HEK293 (cell line): Measurements from ENCODE around the gene SHISA6.

Source experiments
- CTCF ChIA-PET: fragments of 350-600 bp; formaldehyde crosslinking; extraction: SDS; loops from one replicate; lab custom pipeline; 2021; ENCODE audit warnings: antibody characterized with exemption; lab: Yijun Ruan, JAX
- POLR2A ChIA-PET: fragments of 300-600 bp; formaldehyde crosslinking; extraction: SDS; loops from one replicate; lab custom pipeline; 2020; ENCODE audit warnings: antibody characterized with exemption, inconsistent platforms; lab: Yijun Ruan, JAX
- H3K27ac ChIP-seq: fragments of 200-500 bp; sonication (Bioruptor generic); 2 replicates; pipeline ENCODE4 v1.5.1; 2014; ENCODE audit warnings: low read depth, low read length, control low read depth, inconsistent platforms; ENCODE audit errors: extremely low read depth
- H3K36me3 ChIP-seq, 2 experiments: fragments of 200-500 bp in 1 of 2; sonication (Bioruptor generic) in 1 of 2; 1 replicate in 1 of 2; 2 replicates in 1 of 2; pipeline ENCODE4 v1.5.1; 2014 to 2017; ENCODE audit warnings: inconsistent platforms in 2 of 2, low read length in 2 of 2; ENCODE audit not compliant: control insufficient read depth in 2 of 2, insufficient read depth in 1 of 2
- H3K4me1 ChIP-seq: fragments of 200-500 bp; sonication (Bioruptor generic); 2 replicates; pipeline ENCODE4 v1.5.1; 2014; ENCODE audit warnings: mild to moderate bottlenecking, low read length, inconsistent platforms; ENCODE audit not compliant: control insufficient read depth, insufficient read depth
- H3K4me3 ChIP-seq: 2 replicates; pipeline ENCODE4 v1.5.1; 2011; ENCODE audit warnings: low read depth, mild to moderate bottlenecking, control low read depth, low read length, moderate library complexity
- H3K9me3 ChIP-seq: fragments of 200-500 bp; sonication (Bioruptor generic); 2 replicates; pipeline ENCODE4 v1.5.1; 2014; ENCODE audit warnings: low read depth, low read length, inconsistent platforms; ENCODE audit not compliant: control insufficient read depth, insufficient read depth
- BCL11A ChIP-seq: fragments of 450-650 bp; formaldehyde crosslinking; IDR thresholded peaks from 2 replicates; pipeline ENCODE4 v1.5.1; 2016; ENCODE audit warnings: low read depth, missing biosample characterization, missing genetic modification characterization
- GFI1B ChIP-seq: fragments of 450-650 bp; formaldehyde crosslinking; IDR thresholded peaks from 2 replicates; pipeline ENCODE4 v1.5.1; 2016; ENCODE audit warnings: missing biosample characterization, missing genetic modification characterization
- HOXC10 ChIP-seq: sonication (generic); formaldehyde crosslinking; IDR thresholded peaks from 2 replicates; pipeline ENCODE4 v1.8.1; 2023; ENCODE audit warnings: mild to moderate bottlenecking, missing genetic modification reagents
- KLF7 ChIP-seq: fragments of 450-650 bp; formaldehyde crosslinking; IDR thresholded peaks from 2 replicates; pipeline ENCODE4 v1.5.1; 2016; ENCODE audit warnings: missing biosample characterization, missing genetic modification characterization, borderline replicate concordance
- KLF9 ChIP-seq: fragments of 450-650 bp; formaldehyde crosslinking; IDR thresholded peaks from 2 replicates; pipeline ENCODE4 v1.5.1; 2016; ENCODE audit warnings: missing biosample characterization, missing genetic modification characterization, low read depth
- TRIM28 ChIP-seq: IDR thresholded peaks from 2 replicates; pipeline ENCODE4 v1.6.1; 2011; ENCODE audit warnings: low read length, control low read depth, borderline replicate concordance
- ZBTB48 ChIP-seq: fragments of 450-650 bp; formaldehyde crosslinking; IDR thresholded peaks from 2 replicates; pipeline ENCODE4 v1.5.1; 2016; ENCODE audit warnings: missing biosample characterization, missing genetic modification characterization
- ZFP69B ChIP-seq: fragments of 450-650 bp; formaldehyde crosslinking; IDR thresholded peaks from 2 replicates; pipeline ENCODE4 v1.5.1; 2016; ENCODE audit warnings: missing biosample characterization, missing genetic modification characterization
- ZNF24 ChIP-seq: fragments of 450-650 bp; formaldehyde crosslinking; IDR thresholded peaks from 2 replicates; pipeline ENCODE4 v1.5.1; 2016; ENCODE audit warnings: missing biosample characterization, missing genetic modification characterization
- ZNF292 ChIP-seq: fragments of 450-650 bp; formaldehyde crosslinking; IDR thresholded peaks from 2 replicates; pipeline ENCODE4 v1.5.1; 2016; ENCODE audit warnings: low read depth, missing biosample characterization, missing genetic modification characterization, borderline replicate concordance
- ZNF37A ChIP-seq: fragments of 450-650 bp; IDR thresholded peaks from 2 replicates; pipeline ENCODE4 v1.5.1; 2018; ENCODE audit warnings: missing biosample characterization, missing genetic modification characterization
- ZNF433 ChIP-seq: fragments of 450-650 bp; formaldehyde crosslinking; IDR thresholded peaks from 2 replicates; pipeline ENCODE4 v1.5.1; 2016; ENCODE audit warnings: missing biosample characterization, missing genetic modification characterization, low read depth
- ZNF48 ChIP-seq: fragments of 450-650 bp; formaldehyde crosslinking; IDR thresholded peaks from 2 replicates; pipeline ENCODE4 v1.5.1; 2016; ENCODE audit warnings: missing biosample characterization, missing genetic modification characterization
- ZNF610 ChIP-seq: fragments of 450-650 bp; formaldehyde crosslinking; IDR thresholded peaks from 2 replicates; pipeline ENCODE4 v1.5.1; 2016; ENCODE audit warnings: missing biosample characterization, missing genetic modification characterization, borderline replicate concordance
- ZNF707 ChIP-seq: fragments of 450-650 bp; formaldehyde crosslinking; IDR thresholded peaks from 2 replicates; pipeline ENCODE4 v1.5.1; 2016; ENCODE audit warnings: missing biosample characterization, missing genetic modification characterization
- ZNF776 ChIP-seq: fragments of 450-650 bp; formaldehyde crosslinking; IDR thresholded peaks from 2 replicates; pipeline ENCODE4 v1.5.0; 2017; ENCODE audit warnings: missing biosample characterization, missing genetic modification characterization, borderline replicate concordance
- TF ChIP-seq, protein P1 (sequence below): fragments of 450-650 bp; formaldehyde crosslinking; IDR thresholded peaks from 2 replicates; pipeline ENCODE4 v1.5.1; 2016; ENCODE audit warnings: missing biosample characterization, missing genetic modification characterization
- TF ChIP-seq, protein P2 (sequence below): fragments of 450-650 bp; formaldehyde crosslinking; IDR thresholded peaks from 2 replicates; pipeline ENCODE4 v1.5.1; 2016; ENCODE audit warnings: missing biosample characterization, missing genetic modification characterization
- TF ChIP-seq, protein P3 (sequence below): fragments of 450-650 bp; formaldehyde crosslinking; conservative IDR thresholded peaks from 2 replicates; pipeline ENCODE4 v1.5.1; 2016; ENCODE audit warnings: low read depth, missing biosample characterization, missing genetic modification characterization
- TF ChIP-seq, protein P4 (sequence below): fragments of 450-650 bp; formaldehyde crosslinking; IDR thresholded peaks from 2 replicates; pipeline ENCODE4 v1.5.1; 2016; ENCODE audit warnings: missing biosample characterization, missing genetic modification characterization
- TF ChIP-seq, protein P5 (sequence below): fragments of 450-650 bp; formaldehyde crosslinking; IDR thresholded peaks from 2 replicates; pipeline ENCODE4 v1.5.1; 2017; ENCODE audit warnings: missing biosample characterization, missing genetic modification characterization
- TF ChIP-seq, protein P6 (sequence below): fragments of 450-650 bp; formaldehyde crosslinking; IDR thresholded peaks from 2 replicates; pipeline ENCODE4 v1.5.1; 2016; ENCODE audit warnings: missing biosample characterization, missing genetic modification characterization

Gene SHISA6

DNA sequence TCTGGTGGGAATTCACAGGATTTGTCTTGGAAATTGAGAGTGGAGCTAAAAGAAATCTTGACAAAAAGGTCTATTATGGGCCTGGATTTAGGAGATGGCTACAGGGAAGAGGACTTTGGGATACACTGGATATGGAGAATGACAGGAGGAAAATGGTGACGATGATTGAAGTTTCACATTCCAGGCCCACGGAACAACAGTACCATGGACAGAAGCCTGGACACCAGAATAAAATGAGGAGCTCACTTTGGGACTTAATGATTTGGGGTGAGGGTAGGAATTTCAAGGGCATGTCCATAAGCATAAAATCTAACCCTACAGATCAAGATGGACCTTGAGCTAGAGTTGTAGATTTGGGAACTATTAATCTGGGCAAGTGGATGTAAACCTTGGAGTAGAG lies 309.4 kb downstream of the SHISA6 start:
- Histone ChIP-seq H3K9me3 (no peaks in the 10 kb centered on the region), H3K4me3 (no peak overlapping the region), H3K27ac (no peak overlapping the region), H3K36me3 (no peaks in the 10 kb centered on the region), H3K4me1 (no peaks in the 10 kb centered on the region)
- ChIA-PET CTCF (interaction anchor here (0.6 kb wide), 2 partner anchors 360 to 385 kb away, joined by 3 to 4 read pairs; no protein-coding TSS in a partner anchor), POLR2A (no interaction called here)
- no peak for TF ChIP-seq ZBTB48
- TF ChIP-seq ZNF48 (tag by site-specific recombination) = no peak
- TF ChIP-seq GFI1B (tag by site-specific recombination) = no peak
- TF ChIP-seq, protein P1, sequence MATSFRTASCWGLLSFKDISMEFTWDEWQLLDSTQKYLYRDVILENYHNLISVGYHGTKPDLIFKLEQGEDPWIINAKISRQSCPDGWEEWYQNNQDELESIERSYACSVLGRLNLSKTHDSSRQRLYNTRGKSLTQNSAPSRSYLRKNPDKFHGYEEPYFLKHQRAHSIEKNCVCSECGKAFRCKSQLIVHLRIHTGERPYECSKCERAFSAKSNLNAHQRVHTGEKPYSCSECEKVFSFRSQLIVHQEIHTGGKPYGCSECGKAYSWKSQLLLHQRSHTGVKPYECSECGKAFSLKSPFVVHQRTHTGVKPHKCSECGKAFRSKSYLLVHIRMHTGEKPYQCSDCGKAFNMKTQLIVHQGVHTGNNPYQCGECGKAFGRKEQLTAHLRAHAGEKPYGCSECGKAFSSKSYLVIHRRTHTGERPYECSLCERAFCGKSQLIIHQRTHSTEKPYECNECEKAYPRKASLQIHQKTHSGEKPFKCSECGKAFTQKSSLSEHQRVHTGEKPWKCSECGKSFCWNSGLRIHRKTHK = no peak
- TF ChIP-seq, protein P2, sequence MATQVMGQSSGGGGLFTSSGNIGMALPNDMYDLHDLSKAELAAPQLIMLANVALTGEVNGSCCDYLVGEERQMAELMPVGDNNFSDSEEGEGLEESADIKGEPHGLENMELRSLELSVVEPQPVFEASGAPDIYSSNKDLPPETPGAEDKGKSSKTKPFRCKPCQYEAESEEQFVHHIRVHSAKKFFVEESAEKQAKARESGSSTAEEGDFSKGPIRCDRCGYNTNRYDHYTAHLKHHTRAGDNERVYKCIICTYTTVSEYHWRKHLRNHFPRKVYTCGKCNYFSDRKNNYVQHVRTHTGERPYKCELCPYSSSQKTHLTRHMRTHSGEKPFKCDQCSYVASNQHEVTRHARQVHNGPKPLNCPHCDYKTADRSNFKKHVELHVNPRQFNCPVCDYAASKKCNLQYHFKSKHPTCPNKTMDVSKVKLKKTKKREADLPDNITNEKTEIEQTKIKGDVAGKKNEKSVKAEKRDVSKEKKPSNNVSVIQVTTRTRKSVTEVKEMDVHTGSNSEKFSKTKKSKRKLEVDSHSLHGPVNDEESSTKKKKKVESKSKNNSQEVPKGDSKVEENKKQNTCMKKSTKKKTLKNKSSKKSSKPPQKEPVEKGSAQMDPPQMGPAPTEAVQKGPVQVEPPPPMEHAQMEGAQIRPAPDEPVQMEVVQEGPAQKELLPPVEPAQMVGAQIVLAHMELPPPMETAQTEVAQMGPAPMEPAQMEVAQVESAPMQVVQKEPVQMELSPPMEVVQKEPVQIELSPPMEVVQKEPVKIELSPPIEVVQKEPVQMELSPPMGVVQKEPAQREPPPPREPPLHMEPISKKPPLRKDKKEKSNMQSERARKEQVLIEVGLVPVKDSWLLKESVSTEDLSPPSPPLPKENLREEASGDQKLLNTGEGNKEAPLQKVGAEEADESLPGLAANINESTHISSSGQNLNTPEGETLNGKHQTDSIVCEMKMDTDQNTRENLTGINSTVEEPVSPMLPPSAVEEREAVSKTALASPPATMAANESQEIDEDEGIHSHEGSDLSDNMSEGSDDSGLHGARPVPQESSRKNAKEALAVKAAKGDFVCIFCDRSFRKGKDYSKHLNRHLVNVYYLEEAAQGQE = peak; percentile 77

DNA sequence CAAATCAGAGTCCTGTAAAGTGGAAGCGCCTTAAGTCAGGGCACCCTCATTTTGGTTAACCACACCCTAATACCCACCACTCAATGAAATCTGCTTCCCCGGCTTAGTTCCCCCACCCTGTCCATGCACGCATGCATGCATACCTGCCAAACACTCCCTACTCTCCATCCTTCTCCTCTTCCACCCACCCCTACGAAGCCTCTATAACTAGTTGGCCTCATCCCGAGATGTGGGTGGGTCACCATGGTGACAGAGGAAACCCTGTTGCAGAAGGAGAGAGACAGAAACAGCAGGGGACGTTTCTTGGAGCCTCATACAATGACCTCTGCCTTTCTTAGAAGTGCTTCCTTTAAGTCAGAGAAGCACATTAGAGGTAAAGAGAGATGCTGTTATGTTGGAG lies 310.4 kb downstream of the SHISA6 start:
- Histone ChIP-seq H3K27ac (no peak overlapping the region), H3K9me3 (no peaks in the 10 kb centered on the region), H3K4me3 (no peak overlapping the region), H3K4me1 (no peaks in the 10 kb centered on the region), H3K36me3 (no peaks in the 10 kb centered on the region)
- ChIA-PET CTCF (no interaction called here), POLR2A (no interaction called here)
- TF ChIP-seq KLF7 (tag by site-specific recombination) (no peak), ZNF292 (tag by site-specific recombination) (no peak), ZNF433 (no peak), ZNF776 (tag by site-specific recombination) (no peak), ZNF24 (no peak), TRIM28 (no peak), BCL11A (no peak), ZNF707 (tag by site-specific recombination) (no peak), HOXC10 (no peak), ZNF37A (tag by site-specific recombination) (no peak), ZFP69B (tag by site-specific recombination) (no peak), ZNF610 (tag by site-specific recombination) (no peak), ZNF48 (tag by site-specific recombination) (no peak), KLF9 (no peak)
- TF ChIP-seq, protein P3, sequence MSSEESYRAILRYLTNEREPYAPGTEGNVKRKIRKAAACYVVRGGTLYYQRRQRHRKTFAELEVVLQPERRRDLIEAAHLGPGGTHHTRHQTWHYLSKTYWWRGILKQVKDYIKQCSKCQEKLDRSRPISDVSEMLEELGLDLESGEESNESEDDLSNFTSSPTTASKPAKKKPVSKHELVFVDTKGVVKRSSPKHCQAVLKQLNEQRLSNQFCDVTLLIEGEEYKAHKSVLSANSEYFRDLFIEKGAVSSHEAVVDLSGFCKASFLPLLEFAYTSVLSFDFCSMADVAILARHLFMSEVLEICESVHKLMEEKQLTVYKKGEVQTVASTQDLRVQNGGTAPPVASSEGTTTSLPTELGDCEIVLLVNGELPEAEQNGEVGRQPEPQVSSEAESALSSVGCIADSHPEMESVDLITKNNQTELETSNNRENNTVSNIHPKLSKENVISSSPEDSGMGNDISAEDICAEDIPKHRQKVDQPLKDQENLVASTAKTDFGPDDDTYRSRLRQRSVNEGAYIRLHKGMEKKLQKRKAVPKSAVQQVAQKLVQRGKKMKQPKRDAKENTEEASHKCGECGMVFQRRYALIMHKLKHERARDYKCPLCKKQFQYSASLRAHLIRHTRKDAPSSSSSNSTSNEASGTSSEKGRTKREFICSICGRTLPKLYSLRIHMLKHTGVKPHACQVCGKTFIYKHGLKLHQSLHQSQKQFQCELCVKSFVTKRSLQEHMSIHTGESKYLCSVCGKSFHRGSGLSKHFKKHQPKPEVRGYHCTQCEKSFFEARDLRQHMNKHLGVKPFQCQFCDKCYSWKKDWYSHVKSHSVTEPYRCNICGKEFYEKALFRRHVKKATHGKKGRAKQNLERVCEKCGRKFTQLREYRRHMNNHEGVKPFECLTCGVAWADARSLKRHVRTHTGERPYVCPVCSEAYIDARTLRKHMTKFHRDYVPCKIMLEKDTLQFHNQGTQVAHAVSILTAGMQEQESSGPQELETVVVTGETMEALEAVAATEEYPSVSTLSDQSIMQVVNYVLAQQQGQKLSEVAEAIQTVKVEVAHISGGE = no peak
- TF ChIP-seq, protein P4, sequence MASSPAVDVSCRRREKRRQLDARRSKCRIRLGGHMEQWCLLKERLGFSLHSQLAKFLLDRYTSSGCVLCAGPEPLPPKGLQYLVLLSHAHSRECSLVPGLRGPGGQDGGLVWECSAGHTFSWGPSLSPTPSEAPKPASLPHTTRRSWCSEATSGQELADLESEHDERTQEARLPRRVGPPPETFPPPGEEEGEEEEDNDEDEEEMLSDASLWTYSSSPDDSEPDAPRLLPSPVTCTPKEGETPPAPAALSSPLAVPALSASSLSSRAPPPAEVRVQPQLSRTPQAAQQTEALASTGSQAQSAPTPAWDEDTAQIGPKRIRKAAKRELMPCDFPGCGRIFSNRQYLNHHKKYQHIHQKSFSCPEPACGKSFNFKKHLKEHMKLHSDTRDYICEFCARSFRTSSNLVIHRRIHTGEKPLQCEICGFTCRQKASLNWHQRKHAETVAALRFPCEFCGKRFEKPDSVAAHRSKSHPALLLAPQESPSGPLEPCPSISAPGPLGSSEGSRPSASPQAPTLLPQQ (tag by site-specific recombination) = no peak
- TF ChIP-seq, protein P5, sequence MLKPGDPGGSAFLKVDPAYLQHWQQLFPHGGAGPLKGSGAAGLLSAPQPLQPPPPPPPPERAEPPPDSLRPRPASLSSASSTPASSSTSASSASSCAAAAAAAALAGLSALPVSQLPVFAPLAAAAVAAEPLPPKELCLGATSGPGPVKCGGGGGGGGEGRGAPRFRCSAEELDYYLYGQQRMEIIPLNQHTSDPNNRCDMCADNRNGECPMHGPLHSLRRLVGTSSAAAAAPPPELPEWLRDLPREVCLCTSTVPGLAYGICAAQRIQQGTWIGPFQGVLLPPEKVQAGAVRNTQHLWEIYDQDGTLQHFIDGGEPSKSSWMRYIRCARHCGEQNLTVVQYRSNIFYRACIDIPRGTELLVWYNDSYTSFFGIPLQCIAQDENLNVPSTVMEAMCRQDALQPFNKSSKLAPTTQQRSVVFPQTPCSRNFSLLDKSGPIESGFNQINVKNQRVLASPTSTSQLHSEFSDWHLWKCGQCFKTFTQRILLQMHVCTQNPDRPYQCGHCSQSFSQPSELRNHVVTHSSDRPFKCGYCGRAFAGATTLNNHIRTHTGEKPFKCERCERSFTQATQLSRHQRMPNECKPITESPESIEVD (tag by site-specific recombination) = no peak
- TF ChIP-seq, protein P6, sequence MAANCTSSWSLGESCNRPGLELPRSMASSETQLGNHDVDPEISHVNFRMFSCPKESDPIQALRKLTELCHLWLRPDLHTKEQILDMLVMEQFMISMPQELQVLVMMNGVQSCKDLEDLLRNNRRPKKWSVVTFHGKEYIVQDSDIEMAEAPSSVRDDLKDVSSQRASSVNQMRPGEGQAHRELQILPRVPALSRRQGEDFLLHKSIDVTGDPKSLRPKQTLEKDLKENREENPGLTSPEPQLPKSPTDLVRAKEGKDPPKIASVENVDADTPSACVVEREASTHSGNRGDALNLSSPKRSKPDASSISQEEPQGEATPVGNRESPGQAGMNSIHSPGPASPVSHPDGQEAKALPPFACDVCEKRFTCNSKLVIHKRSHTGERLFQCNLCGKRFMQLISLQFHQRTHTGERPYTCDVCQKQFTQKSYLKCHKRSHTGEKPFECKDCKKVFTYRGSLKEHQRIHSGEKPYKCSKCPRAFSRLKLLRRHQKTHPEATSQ (tag by site-specific recombination) = no peak
